ENCODE results near the gene PUS10.
A peak's percentile ranks its signal among the peaks of the same experiment; 100 is the strongest.
"Not testable (repeated sequence)": the region's sequence is repeated elsewhere in the genome, so short reads cannot be mapped to it uniquely, and the experiment has no call there.

PUS10 gene

DNA sequence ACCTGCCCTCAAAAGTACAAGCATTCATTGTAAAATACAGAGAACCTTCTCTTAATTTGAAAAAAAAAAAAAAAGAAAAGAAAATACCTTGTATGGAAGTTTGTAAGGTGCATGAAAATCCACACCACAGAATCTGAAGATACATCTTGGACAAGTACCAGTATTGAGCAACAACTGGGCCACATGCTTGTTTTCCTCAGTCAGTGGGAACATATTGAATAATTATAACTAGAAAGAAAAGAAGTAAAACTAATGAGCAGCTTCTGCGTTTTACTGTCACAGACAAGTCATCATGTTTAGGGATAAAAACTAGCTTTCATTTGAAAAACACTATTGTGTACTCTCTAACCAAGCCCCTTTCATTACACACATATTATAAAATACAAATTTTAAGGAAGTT, 6.4 kb downstream of the PUS10 start:
- no peak for ATAC-seq
- no peak for DNase-seq

DNA sequence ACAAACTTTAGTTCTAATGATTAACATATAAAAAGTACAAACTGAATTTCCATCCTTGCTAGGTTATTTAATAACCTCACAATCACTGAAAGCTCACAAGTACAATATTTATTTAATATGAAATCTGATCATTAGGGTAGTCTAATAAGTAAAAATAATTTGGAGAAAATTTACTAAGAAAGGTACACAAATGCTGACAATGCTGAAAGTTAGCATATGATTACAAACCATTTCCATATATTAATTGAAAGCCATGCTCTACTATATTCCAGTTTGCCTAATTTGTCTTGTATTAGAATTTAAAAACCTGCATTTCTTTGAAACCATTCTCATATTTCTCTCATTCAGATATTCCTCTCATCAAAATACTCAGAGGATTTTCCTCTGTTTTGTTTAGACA, 8.7 kb downstream of the PUS10 start:
- ATAC-seq, result no peak
- no peak for DNase-seq

DNA sequence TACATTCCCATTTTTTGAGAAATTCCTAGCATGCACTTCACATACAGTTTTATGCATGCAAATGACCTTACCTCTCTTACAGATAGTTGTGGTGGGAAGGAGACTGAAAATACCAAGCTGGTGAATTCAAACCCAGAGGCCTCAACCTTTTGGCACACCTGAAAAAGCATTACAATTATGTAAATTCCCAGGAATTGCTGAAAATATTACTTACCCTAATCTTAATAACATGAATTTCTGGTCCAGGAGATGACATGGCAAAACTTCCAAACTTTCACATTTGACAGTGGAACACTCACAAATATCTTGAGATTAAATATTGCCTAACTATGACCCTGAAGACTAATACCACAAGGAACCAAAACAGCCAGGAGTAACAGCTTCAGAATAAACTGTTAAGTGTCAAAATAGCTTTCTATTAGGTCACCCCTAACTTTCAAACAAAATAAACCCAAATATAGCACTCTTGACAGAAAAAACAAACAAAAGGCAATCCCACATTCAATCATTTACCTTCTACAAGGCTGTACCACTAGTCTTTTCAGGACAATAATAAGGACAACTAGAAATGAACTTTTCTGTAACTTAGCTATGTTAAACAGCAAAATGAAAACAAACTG, 11.5 kb downstream of the PUS10 start:
- DNase-seq (no peak), ATAC-seq (no peak)

DNA sequence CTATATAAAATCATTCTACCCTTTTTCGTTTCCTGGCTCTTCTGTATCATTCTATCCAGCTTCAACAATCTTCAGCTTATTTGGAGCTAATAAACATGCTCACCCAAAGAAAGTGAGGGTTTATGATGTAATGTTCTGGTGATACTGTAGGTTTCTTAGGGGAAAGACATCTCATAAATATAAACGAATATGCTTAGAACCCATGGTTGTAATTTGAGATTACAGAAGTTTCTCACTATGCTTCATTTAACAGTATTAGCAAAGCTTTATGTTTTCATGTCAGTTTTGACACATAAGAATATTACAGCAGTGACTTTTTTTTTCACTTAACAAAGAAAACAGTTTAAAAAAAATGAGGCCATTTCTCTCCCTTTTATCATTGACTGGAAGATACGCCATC, 12.3 kb downstream of the PUS10 start:
- ATAC-seq (no peak), DNase-seq (no peak)

DNA sequence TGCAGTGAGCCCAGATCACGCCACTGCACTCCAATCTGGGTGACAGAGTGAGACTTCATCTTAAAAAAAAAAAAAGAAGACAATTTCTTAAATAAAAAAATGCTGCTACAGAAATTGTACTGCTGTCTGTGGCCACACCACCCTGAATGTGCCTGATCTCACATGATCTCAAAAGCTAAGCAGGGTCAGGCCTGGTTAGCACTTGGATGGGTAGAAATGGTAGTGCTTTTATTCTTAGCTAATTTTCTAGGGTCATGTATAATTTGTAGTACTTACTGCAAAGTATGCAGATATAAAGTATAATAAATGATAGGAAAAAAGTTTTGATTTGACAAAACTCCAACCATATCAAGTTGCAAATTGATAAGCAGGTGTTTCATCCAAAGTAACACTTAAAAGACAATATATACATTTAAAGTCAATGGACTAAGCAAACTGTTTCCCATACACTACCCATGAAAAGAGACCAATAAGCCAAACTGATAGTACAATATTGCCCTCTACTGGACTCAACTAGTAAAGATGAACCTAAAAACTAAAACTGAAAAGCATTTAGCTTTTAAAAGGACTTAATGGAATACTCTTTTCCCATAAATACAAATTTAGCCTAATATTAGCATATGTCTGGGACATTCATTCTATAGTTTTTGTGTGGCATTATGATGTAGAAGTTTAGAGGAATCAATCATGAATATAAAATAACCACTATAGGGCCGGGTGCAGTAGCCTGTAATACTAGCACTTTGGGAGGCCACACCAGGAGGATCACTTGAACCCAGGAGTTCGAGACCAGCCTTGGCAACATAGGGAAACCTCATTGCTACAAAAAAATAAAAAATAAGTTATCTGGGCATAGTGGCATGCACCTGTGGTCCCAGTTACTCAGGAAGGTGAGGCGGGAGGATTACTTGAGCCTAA, 19.2 kb downstream of the PUS10 start:
- DNase-seq, result no peak
- ATAC-seq, result peak; percentile 46

DNA sequence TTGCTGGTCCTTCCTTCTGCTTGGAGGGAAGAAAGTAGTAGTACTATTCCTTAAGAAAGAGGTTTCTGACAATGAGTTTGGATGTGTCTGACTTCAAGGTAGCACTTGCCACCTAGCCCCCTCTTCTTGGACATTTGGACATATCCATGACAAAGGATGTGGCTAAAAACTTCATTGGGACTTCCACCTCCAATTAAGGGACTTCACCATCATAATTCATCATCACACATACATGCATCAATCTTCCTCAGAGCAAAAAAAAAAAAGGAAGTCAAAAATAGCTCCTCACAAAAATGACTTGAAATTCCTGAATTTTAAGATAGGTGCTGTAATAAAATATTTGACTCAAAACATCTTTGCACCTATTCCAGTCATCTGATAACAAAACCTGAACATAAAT, 23.9 kb downstream of the PUS10 start:
- no peak for ATAC-seq
- no peak for DNase-seq

DNA sequence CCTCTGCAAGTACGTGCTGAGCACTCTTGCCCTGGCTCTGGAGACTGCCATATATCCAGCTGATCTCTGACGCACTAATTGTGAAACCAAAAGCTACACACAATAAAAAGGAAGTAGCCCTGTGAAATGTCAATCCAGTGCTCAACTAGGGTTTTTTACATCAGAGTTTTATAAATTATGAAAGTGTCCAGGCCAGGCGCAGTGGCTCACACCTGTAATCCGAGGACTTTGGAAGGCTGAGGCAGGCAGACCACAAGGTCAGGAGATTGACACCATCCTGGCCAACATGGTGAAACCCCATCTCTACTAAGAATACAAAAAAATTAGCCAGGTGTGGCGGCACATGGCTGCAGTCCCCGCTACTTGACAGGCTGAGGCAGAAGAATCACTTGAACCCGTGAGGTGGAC, 25.1 kb downstream of the PUS10 start:
- peak; percentile 84 for ATAC-seq
- DNase-seq, result peak; percentile 22

DNA sequence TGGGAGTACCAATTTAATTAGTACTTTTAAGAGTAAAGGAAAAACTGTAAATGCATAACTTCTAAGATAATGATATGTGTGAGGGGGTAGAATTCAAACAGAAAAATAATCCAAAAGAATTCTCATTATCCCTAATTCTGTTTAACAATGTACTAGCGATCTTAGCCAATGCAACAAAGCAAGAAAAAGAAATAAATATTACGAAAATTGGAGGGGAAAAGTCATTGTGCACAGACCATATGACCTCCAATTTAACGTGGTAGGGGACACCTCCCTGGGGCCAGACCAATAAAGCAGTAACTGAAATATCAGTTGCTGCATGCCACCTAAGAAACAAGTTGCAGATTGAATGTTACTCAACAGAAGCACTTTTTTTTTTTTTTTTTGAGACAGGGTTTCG, 26.4 kb downstream of the PUS10 start:
- DNase-seq (no peak), ATAC-seq (no peak)

DNA sequence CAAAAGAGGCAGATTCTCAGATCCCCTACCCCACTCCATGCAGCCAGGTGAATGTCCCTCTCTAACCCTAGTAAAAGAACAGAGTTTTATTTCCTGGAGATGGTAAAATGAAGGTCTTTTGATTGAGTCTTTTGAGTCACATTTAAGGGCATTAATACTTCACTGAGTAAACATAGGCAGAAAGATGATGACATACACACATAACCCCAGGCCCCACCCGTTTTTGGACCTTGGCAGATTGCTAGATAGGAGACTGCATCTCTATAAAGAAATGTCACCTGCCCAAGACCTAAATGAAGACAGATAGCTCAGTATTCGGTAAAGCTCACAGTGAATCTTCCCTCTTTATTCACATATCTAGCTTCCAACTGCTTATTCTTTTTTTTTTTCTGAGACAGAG, 28.8 kb downstream of the PUS10 start:
- ATAC-seq, result no peak
- no peak for DNase-seq

DNA sequence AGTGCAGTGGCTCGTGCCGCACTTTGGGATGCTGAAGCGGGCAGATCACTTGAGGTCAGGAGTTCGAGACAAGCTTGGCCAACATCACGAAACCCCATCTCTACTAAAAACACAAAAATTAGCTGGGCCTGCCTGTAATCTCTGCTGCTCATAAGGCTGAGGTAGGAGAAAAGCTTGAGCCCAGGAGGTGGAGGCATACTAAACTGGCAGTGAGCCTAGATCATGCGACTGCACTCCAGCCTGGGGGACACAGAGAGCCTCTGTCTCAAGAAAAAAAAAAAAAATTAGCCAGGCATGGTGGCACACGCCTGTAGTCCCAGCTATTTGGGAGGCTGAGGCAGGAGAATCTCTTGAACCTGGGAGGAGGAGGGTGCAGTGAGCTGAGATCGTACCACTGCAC, 30.4 kb downstream of the PUS10 start:
- ATAC-seq, result not testable (repeated sequence)

DNA sequence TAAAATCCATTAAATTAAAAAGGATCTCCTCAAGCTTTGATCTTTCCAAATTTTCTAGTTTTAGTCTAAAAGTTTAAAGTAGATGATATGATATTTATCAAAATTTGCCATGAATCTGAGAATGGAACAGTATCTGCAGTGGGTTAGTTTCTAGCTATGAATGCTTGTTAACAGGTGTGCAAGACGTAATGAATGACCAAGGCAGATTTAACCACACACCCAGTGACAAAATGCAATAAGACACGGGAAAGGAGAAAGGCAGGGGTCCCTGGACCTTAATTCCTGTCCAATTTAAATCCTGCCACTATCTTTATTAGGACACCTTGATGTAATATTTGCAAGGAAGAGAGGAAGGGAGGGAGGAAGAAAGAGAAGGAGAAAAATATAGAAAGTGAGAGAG, 31.0 kb downstream of the PUS10 start:
- DNase-seq (no peak), ATAC-seq (no peak)

More for the DNA sequence above, 30.4 kb downstream of the PUS10 start:
- DNase-seq, result not testable (repeated sequence)

DNA sequence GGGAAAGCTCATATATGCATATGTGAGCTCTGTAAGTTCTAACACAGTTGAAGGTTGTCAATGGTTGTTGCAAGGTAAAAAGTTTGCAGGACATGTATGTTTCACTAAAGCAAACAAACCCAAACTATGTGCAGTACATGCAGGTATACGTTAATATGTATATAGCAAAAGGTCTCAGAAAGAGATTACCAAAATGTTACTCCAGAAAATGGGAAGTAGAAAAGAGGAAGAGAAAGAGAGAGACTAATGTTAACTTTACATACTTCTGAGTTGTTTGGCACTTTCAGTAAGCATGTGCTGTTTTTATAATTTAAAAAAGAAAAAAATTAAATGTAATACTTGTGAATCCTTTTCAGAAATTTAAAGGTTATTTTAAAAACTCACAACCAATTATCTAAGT, 33.3 kb downstream of the PUS10 start:
- DNase-seq (no peak), ATAC-seq (no peak)

DNA sequence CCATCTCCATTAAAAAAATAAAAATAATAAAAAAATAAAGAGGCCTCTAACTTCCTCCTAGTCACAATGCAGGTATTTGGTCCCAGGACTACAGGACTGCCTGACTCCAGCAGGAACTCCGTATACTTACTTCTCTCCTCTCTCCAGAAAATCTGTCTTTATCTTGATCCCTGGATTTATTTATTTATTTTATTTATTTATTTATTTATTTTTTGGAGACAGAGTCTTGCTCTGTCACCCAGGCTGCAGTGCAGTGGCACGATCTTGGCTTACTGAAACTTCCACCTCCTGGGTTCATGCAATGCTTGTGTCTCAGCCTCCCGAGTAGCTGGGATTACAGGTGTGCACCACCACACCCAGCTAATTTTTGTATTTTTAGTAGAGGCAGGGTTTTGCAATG, 36.0 kb downstream of the PUS10 start:
- not testable (repeated sequence) for DNase-seq, ATAC-seq

DNA sequence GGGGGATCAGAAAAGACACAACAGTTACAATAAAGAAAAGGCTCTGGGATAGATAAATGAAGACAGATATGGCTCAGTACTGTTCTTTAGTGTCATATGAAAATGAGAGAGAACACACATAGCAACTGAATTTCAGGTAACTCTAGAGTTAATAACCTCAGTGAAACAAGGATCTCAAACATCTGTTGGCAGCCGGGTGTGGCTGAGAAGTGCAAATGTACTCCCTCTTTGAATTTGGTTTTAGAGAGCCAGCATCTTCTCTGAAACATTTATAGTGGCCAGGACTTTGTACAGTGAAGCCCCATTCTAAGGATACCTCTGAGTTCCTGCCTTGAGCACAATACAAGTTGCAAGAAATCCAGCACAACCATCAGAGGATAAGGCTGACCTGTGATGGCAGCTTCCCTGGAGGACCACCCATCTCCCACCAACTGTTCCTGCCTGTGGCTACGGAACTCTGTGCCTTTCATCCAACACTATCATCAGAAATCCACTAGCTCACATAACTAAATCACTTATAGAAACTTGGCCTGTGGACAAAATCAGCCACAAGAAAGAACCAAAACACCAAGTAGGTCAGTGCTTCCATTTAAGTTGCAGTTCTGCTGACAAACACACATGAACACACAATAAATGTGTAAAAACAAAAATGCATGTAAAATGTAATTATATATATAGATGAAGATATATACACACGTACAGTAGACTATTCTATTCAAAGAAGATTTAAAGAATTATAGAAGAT, 37.8 kb downstream of the PUS10 start:
- DNase-seq (no peak), ATAC-seq (no peak)

DNA sequence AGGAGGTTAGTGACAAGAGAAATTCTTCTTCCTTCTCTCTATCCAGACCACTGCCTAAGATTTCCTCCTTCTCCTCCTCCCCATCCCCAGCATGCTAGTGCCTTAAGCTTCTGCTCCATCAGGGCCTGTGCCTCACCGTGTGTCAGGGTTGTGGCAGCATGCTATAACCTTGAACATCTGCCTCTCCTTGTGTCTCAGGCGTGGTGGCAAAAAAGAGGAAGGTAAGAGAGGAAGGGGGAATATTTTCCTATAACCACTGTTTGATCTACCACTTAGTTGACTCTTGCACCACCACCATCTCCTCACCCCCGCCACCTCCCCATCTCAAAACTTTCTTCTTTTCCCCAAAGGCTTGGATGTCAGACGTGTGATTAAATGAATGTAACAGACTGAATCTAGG, 38.8 kb downstream of the PUS10 start:
- ATAC-seq, result no peak
- no peak for DNase-seq

DNA sequence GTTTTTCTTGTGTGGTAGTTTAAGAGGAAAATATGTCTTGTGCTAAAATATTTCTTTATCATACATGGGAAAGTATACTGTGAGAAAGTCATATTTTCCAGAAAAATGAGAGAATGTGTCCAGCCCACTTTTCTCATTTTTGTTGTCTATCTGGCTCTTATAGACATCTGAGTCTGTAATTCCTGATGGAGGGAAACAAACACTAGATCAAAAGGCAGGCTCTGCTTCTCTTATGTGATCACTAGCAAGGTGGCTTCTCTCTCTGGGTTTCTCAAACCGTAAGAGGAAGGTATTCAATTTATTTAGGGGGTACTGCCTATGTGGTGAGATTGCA, 40.5 kb downstream of the PUS10 start:
- peak; percentile 63 for ATAC-seq
- no peak for DNase-seq

DNA sequence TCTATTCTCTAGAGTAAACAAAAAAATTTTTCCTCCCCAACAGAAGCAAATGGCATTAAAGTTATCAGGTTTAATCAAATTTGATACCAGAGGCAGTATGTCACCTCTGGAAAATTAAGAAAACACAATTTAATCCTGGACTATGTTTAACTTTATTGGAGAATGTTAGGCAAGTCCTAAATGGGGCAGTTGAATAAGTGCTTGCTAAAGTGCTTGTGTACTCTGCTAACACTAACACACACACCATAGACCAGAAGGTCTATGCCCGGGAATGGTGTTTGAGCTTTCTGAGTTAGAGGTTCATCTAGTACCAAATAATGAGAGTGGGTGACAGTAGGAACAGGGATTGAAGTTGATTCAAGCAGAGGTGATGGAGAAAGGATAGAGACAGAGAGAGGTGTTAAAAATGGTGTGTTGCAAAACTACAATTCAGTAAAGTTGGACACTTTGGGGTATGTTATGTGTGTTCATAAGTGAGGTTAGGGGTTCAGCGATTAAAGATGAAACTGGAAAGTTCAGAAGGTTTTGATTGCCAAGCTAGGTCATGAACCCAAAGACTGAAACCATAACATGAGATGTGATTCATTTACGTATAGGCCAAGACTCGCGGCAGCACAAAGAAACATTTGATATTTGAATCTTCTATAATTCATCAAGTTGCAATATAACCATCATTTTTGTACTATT, 41.0 kb downstream of the PUS10 start:
- ATAC-seq (peak; percentile 85), DNase-seq (no peak)

DNA sequence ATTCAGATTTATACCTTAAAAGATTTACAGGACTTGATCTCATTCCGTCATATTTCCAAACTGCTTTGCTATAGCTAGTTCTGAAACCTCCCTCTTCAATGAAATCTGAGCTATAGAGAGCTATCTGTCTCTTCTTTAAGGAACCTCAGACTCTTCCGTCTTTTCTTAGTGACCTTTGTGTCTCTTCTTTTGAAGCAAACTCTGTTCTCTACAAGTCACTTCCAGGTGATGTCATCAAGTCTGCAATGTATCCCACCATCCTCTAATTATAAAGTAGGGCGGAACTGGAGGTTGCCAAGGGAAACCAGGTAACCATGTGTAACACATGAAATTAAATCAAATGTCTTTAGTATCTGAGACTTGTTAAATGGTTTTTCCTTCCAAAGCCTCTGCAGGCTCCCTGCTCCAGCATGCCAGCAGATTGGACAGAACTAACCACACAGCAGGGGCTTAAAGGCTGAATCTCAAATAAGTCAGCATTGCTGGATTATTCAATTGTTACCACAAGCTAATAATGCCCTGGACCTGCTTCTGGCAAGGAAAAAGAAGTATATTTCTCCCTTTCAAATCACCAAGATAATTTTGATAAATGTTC, 41.7 kb downstream of the PUS10 start:
- no peak for ATAC-seq
- DNase-seq, result no peak

DNA sequence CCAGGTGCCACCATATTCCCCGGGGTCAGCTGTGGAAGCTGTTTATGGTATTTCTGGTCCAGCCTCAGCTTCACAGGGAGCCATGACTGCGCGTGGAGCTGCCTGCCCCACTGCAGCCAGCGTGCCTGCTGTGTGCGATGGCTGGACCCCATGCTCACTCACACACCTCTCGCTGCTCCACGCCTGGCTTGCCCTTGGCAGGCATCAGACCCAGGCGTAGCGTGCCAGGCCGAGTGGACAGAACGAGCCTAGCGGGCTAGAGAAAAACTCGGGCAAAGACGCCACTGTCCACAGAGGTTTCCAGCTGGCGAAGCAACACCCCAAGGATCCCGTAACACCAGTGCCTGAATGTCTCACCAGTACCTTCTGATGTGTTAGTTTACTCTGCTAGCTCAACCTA, 43.4 kb downstream of the PUS10 start:
- ATAC-seq (no peak), DNase-seq (no peak)

DNA sequence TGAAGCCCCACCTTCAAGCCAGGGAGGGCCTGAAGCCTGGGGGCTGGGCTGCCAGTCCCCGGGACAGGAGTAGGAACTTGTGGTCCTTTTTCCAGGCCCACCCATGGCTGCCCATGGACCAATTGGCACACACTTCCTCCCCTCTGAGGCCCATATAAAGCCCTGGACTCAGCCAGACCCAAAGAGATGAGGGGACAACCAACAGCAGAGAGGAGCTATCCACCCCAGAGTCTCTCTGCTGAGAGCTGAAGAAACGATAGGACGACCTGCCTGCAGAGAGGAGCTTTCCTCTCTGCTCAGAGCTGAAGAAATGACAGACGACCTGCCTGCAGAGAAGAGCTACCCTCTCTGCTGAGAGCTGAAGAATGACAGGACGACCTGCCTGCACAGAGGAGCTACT, 44.4 kb downstream of the PUS10 start:
- ATAC-seq, result no peak

DNA sequence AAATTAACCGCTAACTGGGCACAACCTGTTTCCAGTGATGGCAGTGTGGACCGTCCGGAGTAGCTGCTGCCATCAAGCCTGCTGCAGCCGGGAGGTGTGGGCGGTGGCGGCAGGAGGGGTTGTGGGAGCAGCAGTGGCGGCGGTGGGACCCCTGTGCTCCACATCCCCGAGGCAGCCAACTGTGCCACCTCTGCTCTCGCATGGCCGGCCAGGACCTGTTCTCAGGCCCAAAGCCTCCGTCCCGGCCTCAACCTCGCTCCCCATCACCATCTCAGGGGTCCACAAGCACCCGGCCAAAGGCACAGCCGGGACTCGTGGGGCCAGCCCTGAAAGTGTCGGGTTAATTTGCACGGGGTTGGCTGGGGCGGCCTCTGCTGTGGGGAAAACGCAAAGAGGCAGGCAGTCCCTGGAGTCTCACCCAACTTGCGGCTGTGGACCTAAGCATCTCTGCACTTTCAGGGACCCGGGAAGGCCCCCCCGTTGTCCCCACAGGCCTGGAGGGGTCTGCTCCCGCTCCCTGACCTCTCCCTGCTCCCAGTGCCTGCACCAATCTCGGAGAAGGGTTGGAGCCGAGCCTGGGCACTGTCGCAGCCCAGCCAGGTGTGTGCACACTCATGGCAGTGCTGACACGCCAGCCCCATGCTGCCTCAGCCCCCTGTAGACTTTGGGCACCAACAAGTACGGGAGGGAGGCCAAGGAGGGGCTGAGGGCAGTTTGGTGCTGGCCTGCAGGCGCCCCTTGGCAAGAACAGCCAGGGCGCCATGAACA, 45.0 kb downstream of the PUS10 start:
- ATAC-seq (no peak), DNase-seq (no peak)

More for the DNA sequence above, 44.4 kb downstream of the PUS10 start:
- no peak for DNase-seq
